ENCODE results near the gene PTGDS. TPM values are rescaled to one million over a fixed set of nuclear protein-coding genes. Genes with fewer than 3 reads are reported as not detected.
A peak's percentile ranks its signal among the peaks of the same experiment; 100 is the strongest.
"Not testable (repeated sequence)": the region's sequence is repeated elsewhere in the genome, so short reads cannot be mapped to it uniquely, and the experiment has no call there.

The PTGDS gene
- total RNA-seq, 1 donor from 2014 or later, result not detected

DNA sequence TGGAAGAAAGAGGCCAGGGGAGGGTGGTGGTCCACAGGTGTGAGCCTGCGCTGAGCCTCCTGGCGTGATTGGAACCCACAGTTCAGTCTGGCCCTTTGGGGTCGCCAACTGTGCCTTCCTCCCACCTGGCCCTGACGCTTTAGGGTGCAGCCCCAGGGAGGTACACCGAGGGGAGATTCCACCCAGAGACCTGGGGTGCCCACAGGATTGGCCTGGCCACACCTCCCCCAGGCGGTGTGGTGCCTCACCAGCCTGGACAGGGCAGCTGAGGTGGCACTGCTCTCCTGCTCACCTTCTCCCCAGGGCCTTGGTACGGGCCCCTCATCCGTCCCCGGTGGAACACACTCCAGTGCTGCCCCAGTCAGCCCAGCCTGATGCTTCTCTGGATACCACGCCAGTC is 20.1 kb downstream of the PTGDS start:
- DNase-seq (ENCODE audit: low read depth), result no peak
- no peak overlapping the region for H3K4me3 ChIP-seq (ENCODE audit: low read depth, low read length)
- TF ChIP-seq, protein P1, sequence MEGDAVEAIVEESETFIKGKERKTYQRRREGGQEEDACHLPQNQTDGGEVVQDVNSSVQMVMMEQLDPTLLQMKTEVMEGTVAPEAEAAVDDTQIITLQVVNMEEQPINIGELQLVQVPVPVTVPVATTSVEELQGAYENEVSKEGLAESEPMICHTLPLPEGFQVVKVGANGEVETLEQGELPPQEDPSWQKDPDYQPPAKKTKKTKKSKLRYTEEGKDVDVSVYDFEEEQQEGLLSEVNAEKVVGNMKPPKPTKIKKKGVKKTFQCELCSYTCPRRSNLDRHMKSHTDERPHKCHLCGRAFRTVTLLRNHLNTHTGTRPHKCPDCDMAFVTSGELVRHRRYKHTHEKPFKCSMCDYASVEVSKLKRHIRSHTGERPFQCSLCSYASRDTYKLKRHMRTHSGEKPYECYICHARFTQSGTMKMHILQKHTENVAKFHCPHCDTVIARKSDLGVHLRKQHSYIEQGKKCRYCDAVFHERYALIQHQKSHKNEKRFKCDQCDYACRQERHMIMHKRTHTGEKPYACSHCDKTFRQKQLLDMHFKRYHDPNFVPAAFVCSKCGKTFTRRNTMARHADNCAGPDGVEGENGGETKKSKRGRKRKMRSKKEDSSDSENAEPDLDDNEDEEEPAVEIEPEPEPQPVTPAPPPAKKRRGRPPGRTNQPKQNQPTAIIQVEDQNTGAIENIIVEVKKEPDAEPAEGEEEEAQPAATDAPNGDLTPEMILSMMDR (conservative IDR thresholded peaks at IDR 0.05; ENCODE audit: low read depth, low read length), result no peak

DNA sequence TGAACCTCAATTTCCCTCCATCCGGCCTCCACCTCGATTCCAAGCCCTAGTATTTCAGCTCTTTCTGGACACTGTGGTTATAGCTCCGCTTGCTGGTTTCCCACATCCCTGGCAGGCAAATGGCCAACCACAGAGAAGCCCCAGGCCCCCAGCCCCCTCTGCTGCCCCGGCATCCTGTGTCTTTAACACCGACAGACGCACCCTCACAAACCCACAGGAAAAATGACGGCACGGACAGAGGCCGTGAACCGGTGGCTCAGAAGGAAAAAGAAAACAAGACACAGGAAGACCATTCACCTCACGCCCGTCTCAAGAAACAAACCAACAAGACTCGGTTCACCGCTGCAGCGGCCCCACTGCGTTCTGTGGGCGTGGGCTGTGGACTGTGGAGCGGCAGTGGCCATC is 20.5 kb downstream of the PTGDS start:
- no peak overlapping the region for H3K4me3 ChIP-seq (ENCODE audit: low read depth, low read length)
- DNase-seq (ENCODE audit: low read depth), result no peak
- TF ChIP-seq, protein P1 (conservative IDR thresholded peaks at IDR 0.05; ENCODE audit: low read depth, low read length), result peak; percentile 14

GRCh38 chr9:137000177-137000930 is 23.1 kb downstream of the PTGDS start:
- no peak for DNase-seq (ENCODE audit: low read depth)
- TF ChIP-seq, protein P1 (conservative IDR thresholded peaks at IDR 0.05; ENCODE audit: low read depth, low read length), result no peak
- H3K4me3 ChIP-seq (ENCODE audit: low read depth, low read length), result no peak overlapping the region

GRCh38 chr9:137001857-137002645 is 24.7 kb downstream of the PTGDS start:
- DNase-seq (ENCODE audit: low read depth), result no peak
- TF ChIP-seq, protein P1 (conservative IDR thresholded peaks at IDR 0.05; ENCODE audit: low read depth, low read length), result no peak
- no peak overlapping the region for H3K4me3 ChIP-seq (ENCODE audit: low read depth, low read length)

GRCh38 chr9:137002646-137003041 is 25.3 kb downstream of the PTGDS start:
- TF ChIP-seq, protein P1 (conservative IDR thresholded peaks at IDR 0.05; ENCODE audit: low read depth, low read length), result no peak
- H3K4me3 ChIP-seq (ENCODE audit: low read depth, low read length), result no peak overlapping the region
- DNase-seq (ENCODE audit: low read depth), result no peak

DNA sequence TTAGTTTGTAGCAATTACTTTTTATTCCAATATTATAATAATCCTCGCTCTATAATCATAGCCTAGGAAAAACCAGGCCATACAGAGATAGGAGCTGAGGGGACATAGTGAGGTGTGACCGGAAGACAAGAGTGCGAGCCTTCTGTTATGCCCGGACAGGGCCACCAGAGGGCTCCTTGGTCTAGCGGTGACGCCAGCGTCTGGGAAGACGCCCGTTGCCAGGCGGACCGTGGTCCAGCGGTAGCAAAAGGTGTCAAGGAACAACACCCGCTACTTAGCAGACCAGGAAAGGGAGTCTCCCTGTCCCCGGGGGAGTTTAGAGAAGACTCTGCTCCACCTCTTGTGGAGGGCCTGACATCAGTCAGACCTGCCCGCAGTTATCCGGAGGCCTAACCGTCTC is 27.0 kb downstream of the PTGDS start:
- H3K4me3 ChIP-seq (ENCODE audit: low read depth, low read length); DNase-seq (ENCODE audit: low read depth): not testable (repeated sequence)
- TF ChIP-seq, protein P1 (conservative IDR thresholded peaks at IDR 0.05; ENCODE audit: low read depth, low read length), result peak; percentile 29
